Occipital lobe (tissue), 2 donors: ENCODE results near the gene COBLL1. TPM values are rescaled to one million over a fixed set of nuclear protein-coding genes. Genes with fewer than 3 reads are reported as not detected.
"Not testable (repeated sequence)": the region's sequence is repeated elsewhere in the genome, so short reads cannot be mapped to it uniquely, and the experiment has no call there.

Experiments used
- DNase-seq: peaks from one replicate; lab custom pipeline; 2025; lab: John Stamatoyannopoulos, UW
- total RNA-seq: library from RNA; depleted of rRNA; stranded (reverse); fragments of >200 nt; gene quantifications from one replicate; pipeline ENCODE4 v1.2.3, GENCODE V29; 2014

The COBLL1 gene, protein sequence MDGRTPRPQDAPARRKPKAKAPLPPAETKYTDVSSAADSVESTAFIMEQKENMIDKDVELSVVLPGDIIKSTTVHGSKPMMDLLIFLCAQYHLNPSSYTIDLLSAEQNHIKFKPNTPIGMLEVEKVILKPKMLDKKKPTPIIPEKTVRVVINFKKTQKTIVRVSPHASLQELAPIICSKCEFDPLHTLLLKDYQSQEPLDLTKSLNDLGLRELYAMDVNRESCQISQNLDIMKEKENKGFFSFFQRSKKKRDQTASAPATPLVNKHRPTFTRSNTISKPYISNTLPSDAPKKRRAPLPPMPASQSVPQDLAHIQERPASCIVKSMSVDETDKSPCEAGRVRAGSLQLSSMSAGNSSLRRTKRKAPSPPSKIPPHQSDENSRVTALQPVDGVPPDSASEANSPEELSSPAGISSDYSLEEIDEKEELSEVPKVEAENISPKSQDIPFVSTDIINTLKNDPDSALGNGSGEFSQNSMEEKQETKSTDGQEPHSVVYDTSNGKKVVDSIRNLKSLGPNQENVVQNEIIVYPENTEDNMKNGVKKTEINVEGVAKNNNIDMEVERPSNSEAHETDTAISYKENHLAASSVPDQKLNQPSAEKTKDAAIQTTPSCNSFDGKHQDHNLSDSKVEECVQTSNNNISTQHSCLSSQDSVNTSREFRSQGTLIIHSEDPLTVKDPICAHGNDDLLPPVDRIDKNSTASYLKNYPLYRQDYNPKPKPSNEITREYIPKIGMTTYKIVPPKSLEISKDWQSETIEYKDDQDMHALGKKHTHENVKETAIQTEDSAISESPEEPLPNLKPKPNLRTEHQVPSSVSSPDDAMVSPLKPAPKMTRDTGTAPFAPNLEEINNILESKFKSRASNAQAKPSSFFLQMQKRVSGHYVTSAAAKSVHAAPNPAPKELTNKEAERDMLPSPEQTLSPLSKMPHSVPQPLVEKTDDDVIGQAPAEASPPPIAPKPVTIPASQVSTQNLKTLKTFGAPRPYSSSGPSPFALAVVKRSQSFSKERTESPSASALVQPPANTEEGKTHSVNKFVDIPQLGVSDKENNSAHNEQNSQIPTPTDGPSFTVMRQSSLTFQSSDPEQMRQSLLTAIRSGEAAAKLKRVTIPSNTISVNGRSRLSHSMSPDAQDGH
- 10.8 TPM for total RNA-seq

DNA sequence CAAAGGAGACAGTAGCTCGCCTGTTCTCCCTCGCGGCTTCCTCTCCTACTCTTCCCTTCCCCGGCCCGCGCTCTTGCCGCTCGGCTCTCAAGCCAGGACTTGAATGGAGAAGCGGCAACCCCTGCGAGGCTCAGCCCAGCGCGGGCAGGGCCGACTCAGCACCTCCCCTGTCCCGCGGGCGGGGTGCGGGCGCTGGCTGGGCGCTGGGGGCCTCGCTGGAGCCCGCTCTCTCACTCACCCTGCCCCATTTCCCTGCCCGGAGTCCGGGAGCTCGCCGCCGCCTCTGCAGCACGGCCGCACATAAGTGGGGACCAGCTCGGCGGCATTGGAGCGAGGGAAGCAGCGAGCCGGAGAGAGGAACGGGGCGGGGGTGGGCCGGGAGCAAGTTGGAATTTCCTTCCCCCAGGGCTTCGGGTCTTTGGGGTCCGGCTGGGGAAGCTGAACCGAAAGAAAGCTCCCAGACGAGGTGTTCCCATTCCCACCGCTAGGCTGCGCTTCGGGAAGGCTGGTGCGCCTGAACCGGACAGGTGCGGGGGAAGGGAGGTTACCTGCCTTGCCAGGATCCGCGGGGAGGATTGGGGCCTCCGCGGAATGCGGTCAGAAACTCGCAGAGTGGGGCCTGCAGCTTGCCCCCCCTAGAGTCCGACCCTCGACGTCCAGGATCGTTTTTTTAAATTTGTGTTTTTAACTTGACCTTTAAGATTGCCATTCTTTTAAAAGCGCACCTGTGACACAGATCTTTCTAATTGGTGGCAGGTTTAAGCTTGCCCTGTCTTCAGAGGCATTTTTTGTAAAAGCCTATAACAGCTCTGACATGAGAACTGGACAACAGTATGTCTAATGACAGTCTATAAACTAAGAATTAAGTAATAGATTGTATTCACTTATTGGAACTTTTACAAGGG lies at the start of gene COBLL1:
Gene COBLL1, minus strand, starts transcription at position 105 of the 905 bp plus-strand sequence. CDS start 627 bp downstream, outside the sequence.
- peak; percentile 44 for DNase-seq

DNA sequence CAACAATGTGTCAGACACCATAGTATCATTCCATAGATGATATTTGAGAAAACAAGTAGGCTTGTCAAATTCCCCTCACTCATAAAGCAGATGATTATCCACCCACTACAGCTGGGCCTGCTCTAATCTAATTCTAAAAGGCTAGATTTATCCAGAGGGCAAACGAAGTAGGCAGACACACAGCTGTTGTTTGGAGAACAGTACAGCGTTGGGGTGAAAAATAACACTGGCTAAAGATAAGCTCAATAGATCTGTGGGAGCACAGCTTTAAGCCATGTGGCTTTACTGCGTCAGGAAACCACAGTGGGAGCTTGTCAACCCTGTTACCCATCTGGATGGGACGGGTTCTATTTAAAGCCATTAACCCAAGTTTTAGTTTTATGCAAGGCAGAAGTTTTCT lies 48.9 kb upstream of the COBLL1 start:
- DNase-seq = no peak

DNA sequence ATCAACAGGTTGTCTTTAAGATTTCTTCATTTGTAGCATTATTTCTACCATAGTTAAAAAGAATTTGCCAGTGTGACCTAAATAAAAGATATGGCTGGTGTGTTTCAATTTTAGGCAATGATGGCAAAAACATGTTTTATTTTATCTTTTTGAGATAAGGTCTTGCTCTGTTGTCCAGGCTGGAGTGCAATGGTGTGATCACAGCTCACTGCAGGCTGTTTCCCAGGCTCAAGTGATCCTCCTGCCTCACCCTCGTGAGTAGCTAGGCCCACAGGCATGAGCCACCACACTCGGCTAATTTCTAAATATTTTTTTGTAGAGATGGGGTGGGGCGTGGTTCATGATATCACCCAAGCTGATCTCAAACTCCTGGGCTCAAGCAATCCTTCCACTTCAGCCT lies 47.0 kb upstream of the COBLL1 start:
- DNase-seq = no peak

DNA sequence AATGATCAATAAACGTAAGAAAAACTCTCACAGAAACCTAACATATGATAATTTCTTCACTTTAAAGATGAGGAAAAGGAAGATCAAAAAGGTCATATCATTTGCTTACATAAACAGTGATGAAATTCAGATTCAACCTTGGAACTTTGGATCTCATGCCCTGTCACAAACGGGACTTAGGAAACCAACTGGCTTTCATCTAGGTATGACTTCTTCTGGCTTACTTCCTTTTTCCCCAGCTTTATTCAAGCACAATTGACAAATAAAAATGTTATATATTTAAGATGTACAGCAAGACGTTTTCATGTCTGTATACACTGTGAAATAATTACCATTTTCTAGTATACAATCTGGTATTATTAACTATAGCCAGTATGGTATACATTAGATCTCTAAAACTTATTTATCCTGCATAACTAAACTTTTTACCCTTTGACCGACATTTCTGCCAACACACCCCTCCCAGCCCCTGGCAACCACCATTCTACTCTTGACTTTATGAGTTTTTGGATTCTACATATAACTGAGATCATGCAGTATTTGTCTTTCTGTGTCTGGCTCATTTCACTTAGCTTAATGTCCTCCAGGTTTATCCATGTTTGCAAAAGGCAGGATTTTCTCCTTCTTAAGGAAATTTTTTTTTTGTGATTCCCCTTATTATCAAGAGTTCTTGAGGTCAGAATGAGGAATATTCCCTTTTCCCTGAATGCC lies 46.0 kb upstream of the COBLL1 start:
- DNase-seq = no peak

DNA sequence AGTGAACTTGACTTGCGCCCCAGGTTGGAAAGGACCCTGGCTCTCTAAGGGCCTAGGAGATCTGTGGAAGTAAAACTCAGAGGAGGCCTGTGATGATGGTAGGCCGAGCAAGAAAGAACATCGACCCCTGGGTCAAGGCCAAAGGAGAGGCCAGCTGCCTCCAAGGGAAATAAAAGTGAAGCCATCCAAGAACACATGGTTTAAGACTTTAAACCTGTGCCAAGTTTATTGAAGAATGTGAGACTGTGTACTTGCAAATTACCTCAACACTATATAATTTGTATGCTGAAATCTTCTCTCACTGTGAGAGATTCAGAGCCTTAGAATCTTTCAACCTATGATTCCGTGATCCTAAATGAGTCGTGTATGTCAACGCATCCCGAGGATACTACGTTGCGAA lies 40.7 kb upstream of the COBLL1 start:
- no peak for DNase-seq

DNA sequence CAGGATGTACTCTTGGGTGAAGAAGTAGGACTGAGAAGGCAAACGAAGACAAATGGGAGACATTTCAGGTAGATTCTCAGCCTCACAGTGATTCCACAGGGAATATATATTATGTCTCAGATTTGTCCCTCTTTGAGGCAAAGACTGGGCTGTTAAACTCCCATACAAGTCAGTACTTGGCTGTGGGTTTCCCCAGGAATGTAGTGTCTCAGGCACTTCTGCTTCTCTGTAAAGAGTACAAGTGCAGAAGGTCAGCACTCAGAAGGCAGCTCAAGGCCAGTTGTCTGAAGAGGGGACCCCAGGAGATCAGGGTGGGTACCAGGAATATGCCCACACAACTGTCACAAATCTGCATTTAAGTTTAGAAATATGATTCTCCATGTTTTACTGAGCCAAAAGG lies 39.9 kb upstream of the COBLL1 start:
- no peak for DNase-seq

DNA sequence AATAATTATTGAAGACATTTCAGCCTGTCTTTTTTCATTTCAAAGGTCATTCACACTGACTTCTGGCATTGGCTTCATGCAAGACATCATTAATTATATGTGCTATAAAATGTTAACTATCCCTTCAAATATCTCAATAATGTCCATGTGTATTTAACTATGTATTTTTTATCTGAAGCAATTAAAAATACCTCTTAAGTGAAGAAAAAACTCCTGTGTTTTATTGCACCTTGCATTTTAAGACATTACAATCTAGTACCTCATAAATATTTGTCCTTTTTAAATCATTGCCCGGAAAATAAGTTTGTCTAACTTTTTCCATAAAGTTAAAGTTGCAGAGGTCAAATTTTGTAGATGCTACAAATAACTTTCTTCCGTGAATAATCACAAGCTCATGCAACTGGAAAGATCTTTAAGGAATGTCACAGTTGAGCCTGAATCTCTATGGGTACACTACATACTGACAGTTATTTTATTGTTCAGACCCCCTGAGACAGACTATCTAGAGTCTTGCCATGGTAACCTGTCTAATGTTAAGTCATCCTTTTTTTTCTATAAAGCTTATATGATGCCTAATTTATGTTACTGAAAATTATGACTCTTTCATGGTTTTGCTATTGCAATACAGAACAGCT lies 38.4 kb upstream of the COBLL1 start:
- DNase-seq = no peak

DNA sequence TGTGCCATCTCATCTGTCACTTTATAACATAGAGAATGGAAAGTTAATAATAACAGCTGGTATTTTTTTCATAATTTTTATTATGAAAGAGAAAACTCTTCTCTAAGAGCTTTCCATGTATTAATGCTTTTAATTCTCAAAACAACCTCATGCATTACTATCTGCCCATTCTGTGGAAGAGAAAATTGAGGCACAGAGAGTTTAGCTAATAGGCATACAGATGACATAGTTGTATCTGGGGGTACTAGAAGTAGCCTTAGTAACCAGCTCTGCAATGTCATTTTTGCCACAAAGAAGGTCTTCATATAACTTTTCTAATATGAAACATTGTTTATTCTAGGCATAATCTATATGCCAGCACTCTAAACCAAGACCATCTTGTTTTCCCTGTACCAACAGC lies 36.3 kb upstream of the COBLL1 start:
- no peak for DNase-seq

DNA sequence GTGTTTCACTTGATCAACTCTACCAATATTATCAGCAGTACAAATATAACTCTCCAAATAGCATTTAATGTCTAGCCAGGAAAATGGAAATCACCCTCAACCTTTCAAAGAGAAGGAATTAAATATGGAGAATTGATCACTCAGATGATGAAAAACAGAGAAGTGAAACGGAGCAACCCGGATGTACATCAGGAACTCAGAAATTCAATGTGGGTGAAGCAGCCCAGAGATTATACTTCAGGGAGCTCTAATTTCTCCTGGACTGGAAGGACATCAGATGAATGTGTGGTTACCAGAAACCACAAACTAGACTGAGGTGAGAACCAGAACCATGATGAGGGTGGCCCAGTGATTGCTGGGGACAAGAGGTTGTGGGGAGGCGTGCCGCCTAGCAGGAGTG lies 35.5 kb upstream of the COBLL1 start:
- DNase-seq = no peak

DNA sequence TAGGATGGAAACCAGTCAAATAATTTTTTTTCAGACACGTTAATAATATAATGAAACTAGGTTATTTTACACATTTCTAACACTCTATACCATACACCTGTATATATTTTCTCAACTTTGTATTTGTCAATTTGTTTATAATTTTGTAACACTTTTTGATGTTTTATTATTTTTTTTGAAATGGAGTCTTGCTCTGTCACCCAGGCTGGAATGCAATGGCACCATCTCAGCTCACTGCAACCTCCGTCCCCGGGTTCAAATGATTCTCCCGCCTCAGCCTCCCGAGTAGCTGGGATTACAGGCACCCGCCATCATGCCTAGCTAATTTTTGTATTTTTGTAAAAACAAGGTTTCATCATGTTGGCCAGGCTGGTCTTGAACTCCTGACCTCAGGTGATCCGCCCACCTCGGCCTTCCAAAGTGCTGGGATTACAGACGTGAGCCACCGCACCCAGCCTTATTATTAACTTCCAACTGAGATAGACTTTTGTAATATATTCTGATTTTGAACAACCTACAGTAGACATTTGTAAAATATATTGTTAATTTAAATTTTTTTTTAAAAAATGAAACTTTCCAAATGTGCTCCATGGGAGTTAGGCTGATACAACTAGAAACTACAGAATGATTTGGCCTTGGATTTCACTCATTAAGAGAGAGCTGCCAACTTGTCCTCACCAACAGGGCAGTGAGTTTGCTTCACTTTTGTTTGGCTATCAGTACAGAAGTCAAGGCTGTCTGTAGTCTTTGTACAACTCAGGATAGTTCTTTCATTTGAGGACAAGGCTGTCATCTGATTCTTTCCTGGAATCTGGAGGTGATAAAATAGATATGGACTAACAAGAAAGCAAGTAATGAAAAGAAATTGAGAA lies 33.9 kb upstream of the COBLL1 start:
- no peak for DNase-seq

DNA sequence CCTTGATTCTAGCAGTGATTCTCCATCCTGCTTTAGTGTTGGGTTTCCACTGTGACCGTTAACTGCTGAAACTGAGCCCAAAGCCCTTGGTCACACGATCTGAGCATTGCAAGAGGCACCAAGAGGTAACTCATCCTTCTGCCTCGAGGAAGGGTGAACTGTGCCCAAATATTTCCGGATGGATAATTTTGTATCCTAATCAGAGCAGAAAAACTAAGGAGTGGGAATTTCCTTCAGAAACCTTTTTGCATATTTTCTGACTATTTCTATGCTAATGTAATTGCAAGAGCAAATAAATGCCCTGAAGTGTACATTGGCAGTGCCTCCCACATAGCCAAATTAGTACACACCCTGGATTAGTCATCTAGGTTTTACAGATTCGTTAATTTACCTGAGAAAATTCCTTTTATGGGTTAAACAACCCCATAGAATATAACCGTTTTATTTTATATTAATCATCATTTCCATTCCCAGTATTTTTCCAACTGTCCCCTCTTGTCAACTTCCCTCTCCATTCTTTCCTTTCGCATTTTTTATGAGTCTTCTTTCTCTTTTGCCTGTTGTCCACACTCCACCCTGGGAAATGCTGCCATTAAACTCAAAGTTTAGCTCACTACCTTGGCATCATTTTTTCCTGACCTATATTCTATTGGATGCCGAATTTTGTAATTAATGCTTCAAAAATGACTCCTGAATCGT lies 31.7 kb upstream of the COBLL1 start:
- DNase-seq = no peak

DNA sequence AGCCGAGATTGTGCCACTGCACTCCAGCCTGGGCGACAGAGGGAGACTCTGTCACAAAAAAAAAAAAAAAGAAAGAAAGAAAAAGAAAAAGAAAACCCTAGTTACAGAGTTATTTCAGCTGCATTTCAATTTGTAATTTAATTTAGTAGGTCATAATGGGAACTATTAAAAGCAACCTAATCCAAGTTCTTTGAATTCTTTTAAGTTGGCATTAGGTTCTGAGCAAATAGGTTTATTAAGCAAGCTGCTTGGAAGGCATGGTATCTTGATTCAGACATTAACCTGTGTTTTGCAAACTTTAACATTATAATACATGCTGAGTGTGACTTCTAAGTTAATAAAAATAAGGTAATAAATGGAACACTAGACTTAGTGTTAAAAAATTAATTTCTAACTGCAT lies 29.8 kb upstream of the COBLL1 start:
- no peak for DNase-seq

DNA sequence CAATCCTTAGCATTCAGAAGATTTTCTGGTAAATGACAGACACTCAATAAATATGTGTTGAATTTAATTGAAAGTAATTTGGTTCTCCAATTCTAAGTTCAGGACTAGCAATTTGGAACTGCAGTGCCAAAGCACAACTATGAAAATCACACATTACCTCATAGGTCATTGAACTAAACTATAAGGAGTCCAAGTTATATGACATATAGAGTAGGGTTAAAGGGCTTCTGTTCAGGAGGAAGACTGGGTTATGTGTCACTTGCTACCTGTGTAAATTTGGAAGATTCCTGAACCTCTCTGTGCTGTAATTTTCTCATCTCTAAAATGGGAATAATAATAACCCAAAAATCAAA lies 27.8 kb upstream of the COBLL1 start:
- no peak for DNase-seq

DNA sequence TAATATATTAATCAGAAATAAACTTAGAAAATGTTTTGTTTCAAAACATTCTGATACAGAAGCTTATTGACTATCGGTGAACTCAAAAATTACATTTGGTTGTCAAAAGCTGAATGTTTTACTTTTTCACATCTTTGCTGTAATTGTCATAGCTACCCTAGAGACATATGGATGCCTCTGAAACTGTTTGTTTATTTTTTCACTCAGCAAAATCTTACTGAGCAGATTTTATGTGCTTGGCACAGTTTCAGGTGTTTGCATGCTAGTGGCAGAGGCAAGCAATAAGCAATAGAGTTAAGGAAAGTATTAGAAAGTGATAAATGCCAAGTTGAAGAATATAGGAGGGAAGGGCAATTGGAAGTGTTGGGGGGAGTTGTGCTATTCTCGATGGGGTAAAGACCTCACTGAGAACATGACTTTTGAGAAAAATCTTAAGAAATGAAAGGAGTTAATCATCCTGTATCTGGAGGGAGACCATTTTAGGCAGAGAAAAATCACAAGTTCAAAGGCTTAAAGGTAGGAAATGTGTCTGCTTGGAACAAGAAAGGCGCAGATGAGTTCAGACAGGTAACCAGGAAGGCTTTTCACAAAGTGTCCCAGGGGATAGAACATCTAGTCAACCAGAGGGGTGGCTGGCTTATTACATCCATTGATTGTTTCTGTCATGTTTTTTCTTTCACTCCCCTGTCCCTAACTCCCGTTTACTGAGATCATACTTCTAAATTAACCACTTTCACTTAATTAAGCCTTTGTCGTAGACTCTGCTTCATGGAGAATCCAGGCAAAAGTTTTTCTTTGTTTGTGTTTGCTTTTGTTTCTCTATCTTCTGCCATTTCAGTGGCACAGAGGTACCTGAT lies 27.2 kb upstream of the COBLL1 start:
- DNase-seq = no peak

DNA sequence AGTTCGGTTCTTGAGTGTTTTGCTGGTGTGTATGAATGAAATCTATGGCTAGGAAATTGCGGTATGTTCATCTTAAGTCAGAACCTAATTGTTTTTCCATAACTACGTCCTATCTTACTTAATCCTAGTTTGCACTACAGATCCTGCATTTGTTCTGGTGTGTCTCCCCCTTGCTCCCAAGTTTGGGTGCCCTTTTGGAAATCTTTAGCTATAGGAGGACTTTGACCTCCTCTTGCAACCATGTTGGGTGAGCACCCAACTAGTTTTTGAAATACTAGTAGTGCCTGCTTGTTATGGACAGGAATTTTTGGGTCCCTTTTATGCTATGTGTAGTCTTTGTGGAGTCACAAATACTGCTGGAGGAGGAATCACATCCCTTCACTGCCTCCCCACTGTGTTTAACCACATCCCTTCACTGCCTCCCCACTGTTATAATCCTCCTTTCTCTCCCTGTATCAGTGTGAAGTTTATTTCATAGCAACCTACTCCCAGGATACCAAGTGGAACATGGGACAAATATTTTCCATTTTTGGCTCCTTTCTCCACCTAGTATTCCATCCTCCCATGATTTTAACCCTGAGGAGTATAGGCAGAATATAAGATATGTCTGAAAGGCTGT lies 26.3 kb upstream of the COBLL1 start:
- no peak for DNase-seq

DNA sequence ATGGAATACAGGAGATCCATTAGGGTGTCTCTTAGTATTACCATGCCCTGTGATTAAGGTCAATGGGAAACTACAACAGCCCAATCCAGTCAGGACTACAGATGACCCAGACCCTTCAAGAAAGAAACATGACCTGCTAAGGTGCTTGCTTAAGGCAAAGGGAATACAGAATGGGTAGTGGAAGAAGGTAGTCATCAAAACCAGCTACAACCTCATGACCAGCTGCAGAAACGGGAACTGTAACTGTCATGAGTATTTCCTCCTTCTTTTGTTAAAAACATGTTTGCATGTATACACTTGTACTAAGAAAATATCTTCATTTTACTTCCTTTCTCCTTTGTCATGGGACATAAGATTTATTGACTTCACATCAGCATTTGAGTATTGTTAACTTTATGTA lies 24.8 kb upstream of the COBLL1 start:
- DNase-seq = not testable (repeated sequence)

DNA sequence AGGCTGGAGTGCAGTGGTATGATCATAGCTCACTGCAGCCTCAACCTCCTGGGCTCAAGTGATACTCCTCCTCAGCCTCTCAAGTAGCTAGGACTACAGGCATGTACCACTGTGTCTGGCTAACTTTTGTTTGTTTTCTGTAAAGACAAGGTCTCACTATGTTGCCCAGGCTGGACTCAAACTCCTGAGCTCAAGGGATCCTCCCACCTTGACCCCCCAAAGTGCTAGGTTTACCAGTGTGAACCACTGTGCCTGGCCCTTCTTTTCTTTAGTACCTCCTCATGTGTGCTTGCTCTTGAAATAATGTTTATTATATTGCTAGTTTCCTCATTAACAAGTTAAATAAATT lies 19.0 kb upstream of the COBLL1 start:
- no peak for DNase-seq
